K562 (cell line): ENCODE results near the gene NAPEPLD. TPM values are rescaled to one million over a fixed set of nuclear protein-coding genes. Genes with fewer than 3 reads are reported as not detected.

ENCODE experiments used
- FOXP1 ChIP-seq: sonication (generic); formaldehyde crosslinking; IDR thresholded peaks from 2 replicates; pipeline ENCODE4 v1.8.0; 2022; ENCODE audit warnings: mild to moderate bottlenecking, missing genetic modification reagents
- GATA2 ChIP-seq: sonication (generic); formaldehyde crosslinking; IDR thresholded peaks from 2 replicates; pipeline ENCODE4 v1.4.0; 2020; ENCODE audit warnings: mild to moderate bottlenecking, missing genetic modification reagents
- MXD1 ChIP-seq: fragments of 250-450 bp; sonication (Bioruptor Pico); IDR thresholded peaks from 2 replicates; pipeline ENCODE4 v1.8.0; 2021; ENCODE audit warnings: borderline replicate concordance, mild to moderate bottlenecking, moderate library complexity; ENCODE audit not compliant: poor library complexity, severe bottlenecking
- PHTF2 ChIP-seq: fragments of 250-450 bp; sonication (Bioruptor Pico); IDR thresholded peaks from 2 replicates; pipeline ENCODE4 v1.5.0; 2021; ENCODE audit warnings: mild to moderate bottlenecking
- ZBTB49 ChIP-seq: sonication (generic); formaldehyde crosslinking; IDR thresholded peaks from 2 replicates; pipeline ENCODE4 v1.8.0; 2022; ENCODE audit warnings: missing genetic modification reagents, mild to moderate bottlenecking, borderline replicate concordance
- ZNF124 ChIP-seq: sonication (generic); formaldehyde crosslinking; IDR thresholded peaks from 2 replicates; pipeline ENCODE4 v1.8.1; 2022; ENCODE audit warnings: missing genetic modification reagents
- ZNF707 ChIP-seq: fragments of 250-450 bp; sonication (Bioruptor Pico); conservative IDR thresholded peaks from 2 replicates; pipeline ENCODE4 v1.8.0; 2022; ENCODE audit warnings: inconsistent platforms, mild to moderate bottlenecking, moderate library complexity
- ZNF764 ChIP-seq: fragments of 250-450 bp; sonication (Bioruptor Pico); IDR thresholded peaks from 2 replicates; pipeline ENCODE4 v1.4.0; 2020; ENCODE audit warnings: low read depth, mild to moderate bottlenecking, moderate library complexity
- ZNF785 ChIP-seq: fragments of 250-450 bp; sonication (Bioruptor Pico); IDR thresholded peaks from 2 replicates; pipeline ENCODE4 v1.4.0; 2020; ENCODE audit warnings: mild to moderate bottlenecking
- polyA plus RNA-seq, 8 experiments: library from polyadenylated mRNA; depleted of rRNA in 4 of 8; stranded (reverse) in 5 of 8; unstranded in 3 of 8; fragments of >200 nt; fragmentation: Nextera tagmentation in 2 of 8; fragmentation: Illumina TruSeq in 1 of 8; extraction: Ambion mirVana in 2 of 8; extraction: Trizol in 1 of 8; gene quantifications; 2 replicates each; pipeline versions ENCODE4 v1.2.1 to v1.2.3, GENCODE V29; 2011 to 2014; ENCODE audit warnings: inconsistent platforms in 1 of 8, missing spikeins in 1 of 8
- total RNA-seq, 7 experiments: library from RNA; depleted of rRNA in 6 of 7; stranded (reverse); fragments of >200 nt in 6 of 7; fragmentation: Illumina TruSeq in 2 of 7; extraction: Trizol in 2 of 7; gene quantifications; 2 replicates each; pipeline versions ENCODE4 v1.2.1 to v1.2.3, GENCODE V29; 2011 to 2021; ENCODE audit warnings: low replicate concordance in 1 of 7
- TF ChIP-seq, protein P1 (sequence below), 2 experiments: fragments of 450-650 bp in 1 of 2; IDR thresholded peaks; 2 replicates each; pipeline ENCODE4 v1.6.1; 2011 to 2017; ENCODE audit warnings: low read depth in 2 of 2, antibody characterized with exemption in 1 of 2, borderline replicate concordance in 1 of 2, low read length in 1 of 2, mild to moderate bottlenecking in 1 of 2, mixed read lengths in 1 of 2; ENCODE audit not compliant: control insufficient read depth in 1 of 2
- TF ChIP-seq, protein P2 (sequence below): fragments of 250-450 bp; sonication (Bioruptor Pico); IDR thresholded peaks from 2 replicates; pipeline ENCODE4 v1.8.0; 2022; ENCODE audit warnings: moderate library complexity, mild to moderate bottlenecking, inconsistent platforms
- TF ChIP-seq, protein P3 (sequence below): fragments of 450-650 bp; conservative IDR thresholded peaks from 2 replicates; pipeline ENCODE4 v1.6.1; 2016; ENCODE audit warnings: missing genetic modification characterization, low read depth, mild to moderate bottlenecking, missing compliant biosample characterization, moderate library complexity
- TF ChIP-seq, protein P4 (sequence below): fragments of 450-650 bp; IDR thresholded peaks from 2 replicates; pipeline ENCODE4 v1.6.1; 2018; ENCODE audit not compliant: partially characterized antibody

Gene NAPEPLD
- total and polyA plus RNA-seq, 9 of the 15 experiments (the other 6 are each of a cell fraction or from before 2014, with no cell fraction given), result 3.2 to 11.0 (median 7.5) TPM

GRCh38 chr7:103148994-103149807 lies at the start of gene NAPEPLD (continued):
- TF ChIP-seq, protein P1, sequence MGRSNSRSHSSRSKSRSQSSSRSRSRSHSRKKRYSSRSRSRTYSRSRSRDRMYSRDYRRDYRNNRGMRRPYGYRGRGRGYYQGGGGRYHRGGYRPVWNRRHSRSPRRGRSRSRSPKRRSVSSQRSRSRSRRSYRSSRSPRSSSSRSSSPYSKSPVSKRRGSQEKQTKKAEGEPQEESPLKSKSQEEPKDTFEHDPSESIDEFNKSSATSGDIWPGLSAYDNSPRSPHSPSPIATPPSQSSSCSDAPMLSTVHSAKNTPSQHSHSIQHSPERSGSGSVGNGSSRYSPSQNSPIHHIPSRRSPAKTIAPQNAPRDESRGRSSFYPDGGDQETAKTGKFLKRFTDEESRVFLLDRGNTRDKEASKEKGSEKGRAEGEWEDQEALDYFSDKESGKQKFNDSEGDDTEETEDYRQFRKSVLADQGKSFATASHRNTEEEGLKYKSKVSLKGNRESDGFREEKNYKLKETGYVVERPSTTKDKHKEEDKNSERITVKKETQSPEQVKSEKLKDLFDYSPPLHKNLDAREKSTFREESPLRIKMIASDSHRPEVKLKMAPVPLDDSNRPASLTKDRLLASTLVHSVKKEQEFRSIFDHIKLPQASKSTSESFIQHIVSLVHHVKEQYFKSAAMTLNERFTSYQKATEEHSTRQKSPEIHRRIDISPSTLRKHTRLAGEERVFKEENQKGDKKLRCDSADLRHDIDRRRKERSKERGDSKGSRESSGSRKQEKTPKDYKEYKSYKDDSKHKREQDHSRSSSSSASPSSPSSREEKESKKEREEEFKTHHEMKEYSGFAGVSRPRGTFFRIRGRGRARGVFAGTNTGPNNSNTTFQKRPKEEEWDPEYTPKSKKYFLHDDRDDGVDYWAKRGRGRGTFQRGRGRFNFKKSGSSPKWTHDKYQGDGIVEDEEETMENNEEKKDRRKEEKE (IDR thresholded peaks at IDR 0.05; ENCODE audit: borderline replicate concordance in 1 of 2, control insufficient read depth in 1 of 2, low read depth in 2 of 2, low read length in 1 of 2), result peak in 1 of 2 experiments; percentile 48; a peak in 1 of 4 replicates
- TF ChIP-seq ZBTB49 (0 out of 2 replicates have a peak, but pooled peaks have one; percentile 21), ZNF764 (0 out of 2 replicates have a peak, but pooled peaks have one; percentile 32), GATA2 (CRISPR knock-in tag) (0 out of 2 replicates have a peak, but pooled peaks have one; percentile 2), ZNF785 (no peak), ZNF707 (CRISPR knock-in tag) (peak; percentile 52; the same call in 1 of the 2 replicates), FOXP1 (CRISPR knock-in tag) (peak; percentile 85; the same call in 1 of the 2 replicates), PHTF2 (CRISPR knock-in tag) (0 out of 2 replicates have a peak, but pooled peaks have one; percentile 27), ZNF124 (CRISPR knock-in tag) (no peak), MXD1 (peak; percentile 72)
- TF ChIP-seq, protein P2, sequence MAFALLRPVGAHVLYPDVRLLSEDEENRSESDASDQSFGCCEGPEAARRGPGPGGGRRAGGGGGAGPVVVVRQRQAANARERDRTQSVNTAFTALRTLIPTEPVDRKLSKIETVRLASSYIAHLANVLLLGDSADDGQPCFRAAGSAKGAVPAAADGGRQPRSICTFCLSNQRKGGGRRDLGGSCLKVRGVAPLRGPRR (CRISPR knock-in tag), result peak; percentile 82; the same call in 1 of the 2 replicates
- TF ChIP-seq, protein P3, sequence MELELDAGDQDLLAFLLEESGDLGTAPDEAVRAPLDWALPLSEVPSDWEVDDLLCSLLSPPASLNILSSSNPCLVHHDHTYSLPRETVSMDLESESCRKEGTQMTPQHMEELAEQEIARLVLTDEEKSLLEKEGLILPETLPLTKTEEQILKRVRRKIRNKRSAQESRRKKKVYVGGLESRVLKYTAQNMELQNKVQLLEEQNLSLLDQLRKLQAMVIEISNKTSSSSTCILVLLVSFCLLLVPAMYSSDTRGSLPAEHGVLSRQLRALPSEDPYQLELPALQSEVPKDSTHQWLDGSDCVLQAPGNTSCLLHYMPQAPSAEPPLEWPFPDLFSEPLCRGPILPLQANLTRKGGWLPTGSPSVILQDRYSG, result peak; percentile 97
- TF ChIP-seq, protein P4, sequence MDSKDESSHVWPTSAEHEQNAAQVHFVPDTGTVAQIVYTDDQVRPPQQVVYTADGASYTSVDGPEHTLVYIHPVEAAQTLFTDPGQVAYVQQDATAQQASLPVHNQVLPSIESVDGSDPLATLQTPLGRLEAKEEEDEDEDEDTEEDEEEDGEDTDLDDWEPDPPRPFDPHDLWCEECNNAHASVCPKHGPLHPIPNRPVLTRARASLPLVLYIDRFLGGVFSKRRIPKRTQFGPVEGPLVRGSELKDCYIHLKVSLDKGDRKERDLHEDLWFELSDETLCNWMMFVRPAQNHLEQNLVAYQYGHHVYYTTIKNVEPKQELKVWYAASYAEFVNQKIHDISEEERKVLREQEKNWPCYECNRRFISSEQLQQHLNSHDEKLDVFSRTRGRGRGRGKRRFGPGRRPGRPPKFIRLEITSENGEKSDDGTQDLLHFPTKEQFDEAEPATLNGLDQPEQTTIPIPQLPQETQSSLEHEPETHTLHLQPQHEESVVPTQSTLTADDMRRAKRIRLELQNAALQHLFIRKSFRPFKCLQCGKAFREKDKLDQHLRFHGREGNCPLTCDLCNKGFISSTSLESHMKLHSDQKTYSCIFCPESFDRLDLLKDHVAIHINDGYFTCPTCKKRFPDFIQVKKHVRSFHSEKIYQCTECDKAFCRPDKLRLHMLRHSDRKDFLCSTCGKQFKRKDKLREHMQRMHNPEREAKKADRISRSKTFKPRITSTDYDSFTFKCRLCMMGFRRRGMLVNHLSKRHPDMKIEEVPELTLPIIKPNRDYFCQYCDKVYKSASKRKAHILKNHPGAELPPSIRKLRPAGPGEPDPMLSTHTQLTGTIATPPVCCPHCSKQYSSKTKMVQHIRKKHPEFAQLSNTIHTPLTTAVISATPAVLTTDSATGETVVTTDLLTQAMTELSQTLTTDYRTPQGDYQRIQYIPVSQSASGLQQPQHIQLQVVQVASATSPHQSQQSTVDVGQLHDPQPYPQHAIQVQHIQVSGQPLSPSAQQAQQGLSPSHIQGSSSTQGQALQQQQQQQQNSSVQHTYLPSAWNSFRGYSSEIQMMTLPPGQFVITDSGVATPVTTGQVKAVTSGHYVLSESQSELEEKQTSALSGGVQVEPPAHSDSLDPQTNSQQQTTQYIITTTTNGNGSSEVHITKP, result peak; percentile 93
